IMR-90 (cell line): ENCODE data around the gene NCLN. TPM values are rescaled to one million over a fixed set of nuclear protein-coding genes. Genes with fewer than 3 reads are reported as not detected.

Experiments
- ATAC-seq: fragments of 200-7000 bp; cut with Tn5 transposase; 2 replicates; pipeline ENCODE4 v1.9.1; 2020; ENCODE audit warnings: low read depth, mild to moderate bottlenecking, moderate library complexity
- BruUV-seq: library from RNA; stranded (reverse); fragments of 400-500 nt; replicated peaks from 2 replicates; lab custom pipeline; 2021; lab: Mats Ljungman, UMichigan
- CTCF ChIA-PET: fragments of 300-600 bp; formaldehyde crosslinking; extraction: SDS; loops from one replicate; lab custom pipeline; 2021; ENCODE audit warnings: antibody characterized with exemption; lab: Yijun Ruan, JAX
- POLR2A ChIA-PET: fragments of 300-600 bp; sonication (Branson Sonifier 250); formaldehyde crosslinking; loops from one replicate; lab custom pipeline; 2022; ENCODE audit warnings: antibody characterized with exemption; ENCODE audit not compliant: unreplicated experiment; lab: Charles Lee
- DNase-seq: peaks from one replicate; pipeline ENCODE4 v3.0.0; 2013
- H2AFZ ChIP-seq: replicated peaks from 2 replicates; pipeline ENCODE3; 2013; ENCODE audit warnings: low read length, mild to moderate bottlenecking; ENCODE audit not compliant: poor library complexity
- H2AK5ac ChIP-seq: 2 replicates; pipeline ENCODE4 v1.6.1; 2013; ENCODE audit warnings: low read depth, low read length, inconsistent platforms
- H2AK9ac ChIP-seq: replicated peaks from 2 replicates; pipeline ENCODE3; 2013; ENCODE audit warnings: mild to moderate bottlenecking, low read depth, low read length, moderate library complexity; ENCODE audit not compliant: poor library complexity
- H2BK120ac ChIP-seq: 2 replicates; pipeline ENCODE4 v1.6.1; 2013; ENCODE audit warnings: low read depth, low read length, inconsistent platforms
- H2BK15ac ChIP-seq: 3 replicates; pipeline ENCODE4 v1.6.1; 2013; ENCODE audit warnings: low read depth, low read length, inconsistent platforms
- H2BK20ac ChIP-seq: 2 replicates; pipeline ENCODE4 v1.6.1; 2013; ENCODE audit warnings: low read depth, mild to moderate bottlenecking, inconsistent platforms, low read length, moderate library complexity
- H2BK5ac ChIP-seq: 2 replicates; pipeline ENCODE4 v1.6.1; 2013; ENCODE audit warnings: mild to moderate bottlenecking, low read depth, low read length, inconsistent platforms; ENCODE audit not compliant: poor library complexity, severe bottlenecking
- H3K14ac ChIP-seq: replicated peaks from 2 replicates; pipeline ENCODE4 v1.6.1; 2013; ENCODE audit warnings: low read depth, low read length, inconsistent platforms
- H3K18ac ChIP-seq: 2 replicates; pipeline ENCODE4 v1.6.1; 2013; ENCODE audit warnings: low read depth, low read length, control low read depth
- H3K23ac ChIP-seq: 2 replicates; pipeline ENCODE4 v1.6.1; 2013; ENCODE audit warnings: low read depth, low read length, inconsistent platforms
- H3K27ac ChIP-seq: 2 replicates; pipeline ENCODE4 v1.5.1; 2013; ENCODE audit warnings: mild to moderate bottlenecking, control low read depth, low read length; ENCODE audit not compliant: insufficient read depth
- H3K27me3 ChIP-seq: 2 replicates; pipeline ENCODE4 v1.6.1; 2013; ENCODE audit warnings: low read length; ENCODE audit not compliant: control insufficient read depth, insufficient read depth
- H3K36me3 ChIP-seq: 2 replicates; pipeline ENCODE4 v1.6.1; 2013; ENCODE audit warnings: low read length, mixed read lengths; ENCODE audit not compliant: control insufficient read depth, insufficient read depth
- H3K4ac ChIP-seq: 2 replicates; pipeline ENCODE4 v1.6.1; 2013; ENCODE audit warnings: low read depth, low read length, inconsistent platforms
- H3K4me1 ChIP-seq: 2 replicates; pipeline ENCODE4 v1.6.1; 2013; ENCODE audit warnings: low read length, mixed read lengths; ENCODE audit not compliant: control insufficient read depth, insufficient read depth
- H3K4me2 ChIP-seq: 2 replicates; pipeline ENCODE4 v1.6.1; 2013; ENCODE audit warnings: low read depth, mild to moderate bottlenecking, control low read depth, low read length, moderate library complexity
- H3K4me3 ChIP-seq: 2 replicates; pipeline ENCODE4 v1.5.1; 2013; ENCODE audit warnings: low read depth, mild to moderate bottlenecking, control low read depth, low read length, moderate library complexity; ENCODE audit not compliant: insufficient read depth
- H3K56ac ChIP-seq: 2 replicates; pipeline ENCODE4 v1.6.1; 2013; ENCODE audit warnings: low read length, inconsistent platforms; ENCODE audit not compliant: insufficient read depth; ENCODE audit errors: extremely low read depth
- H3K79me1 ChIP-seq, 2 experiments: 2 replicates each; pipeline ENCODE4 v1.6.1; 2013; ENCODE audit warnings: low read length in 2 of 2, inconsistent platforms in 1 of 2, low read depth in 1 of 2
- H3K9ac ChIP-seq: 2 replicates; pipeline ENCODE4 v1.6.1; 2013; ENCODE audit warnings: low read depth, low read length, control low read depth
- H3K9me1 ChIP-seq: 2 replicates; pipeline ENCODE4 v1.6.1; 2013; ENCODE audit warnings: low read length, inconsistent platforms; ENCODE audit not compliant: insufficient read depth
- H3K9me3 ChIP-seq: 2 replicates; pipeline ENCODE4 v1.6.1; 2013; ENCODE audit warnings: low read length; ENCODE audit not compliant: control insufficient read depth, insufficient read depth
- H4K20me1 ChIP-seq: 2 replicates; pipeline ENCODE4 v1.6.1; 2013; ENCODE audit warnings: low read length, inconsistent platforms; ENCODE audit not compliant: insufficient read depth
- H4K5ac ChIP-seq: 2 replicates; pipeline ENCODE4 v1.6.1; 2013; ENCODE audit warnings: mild to moderate bottlenecking, low read depth, low read length, control low read depth
- H4K8ac ChIP-seq, 2 experiments: 2 replicates each; pipeline ENCODE4 v1.6.1; 2013; ENCODE audit warnings: low read depth in 2 of 2, low read length in 2 of 2, control low read depth in 1 of 2, inconsistent platforms in 1 of 2
- H4K91ac ChIP-seq: 2 replicates; pipeline ENCODE4 v1.6.1; 2013; ENCODE audit warnings: low read depth, low read length, inconsistent platforms; ENCODE audit not compliant: insufficient read depth
- BHLHE40 ChIP-seq: fragments of 150-350 bp; IDR thresholded peaks from 2 replicates; pipeline ENCODE4 v1.6.1; 2016; ENCODE audit warnings: mild to moderate bottlenecking, low read depth, low read length
- SMC3 ChIP-seq: fragments of 150-350 bp; IDR thresholded peaks from 2 replicates; pipeline ENCODE4 v1.6.1; 2016; ENCODE audit warnings: low read depth, mild to moderate bottlenecking, antibody characterized with exemption, low read length, moderate library complexity
- WGBS, 2 experiments: methylation state at CpG; one replicate each; pipeline versions ENCODE4 v1.1.5 to v1.1.7; 2013; ENCODE audit warnings: missing lambda C conversion rate in 2 of 2; ENCODE audit not compliant: insufficient read length in 1 of 2; ENCODE audit errors: extremely low coverage in 2 of 2; 5-methylcytosine and 5-hydroxymethylcytosine counted together
- dilution Hi-C: fragments of 300-500 bp; cut with HindIII; formaldehyde crosslinking; loops from one replicate; pipeline ENCODE4 v1.14.3; 2018; ENCODE audit warnings: low sequenced_read_pairs; ENCODE audit not compliant: unreplicated experiment
- in situ Hi-C: fragments of 300-500 bp; cut with MboI; formaldehyde crosslinking; loops from 3 replicates; pipeline ENCODE4 v1.14.3; 2019; ENCODE audit warnings: low sequenced_read_pairs, inconsistent platforms, mixed read lengths
- intact Hi-C: fragments of 100-400 bp; cut with micrococcal nuclease; formaldehyde crosslinking; loops from 2 replicates; pipeline ENCODE4 v1.10.0; 2022
- polyA plus RNA-seq, 3 experiments: library from polyadenylated mRNA; depleted of rRNA; stranded (reverse); fragments of >200 nt; gene quantifications; 2 replicates each; pipeline ENCODE4 v1.2.3, GENCODE V29; 2012; ENCODE audit warnings: low replicate concordance in 1 of 3
- total RNA-seq: library from RNA; depleted of rRNA; stranded (reverse); fragments of >200 nt; gene quantifications from 2 replicates; pipeline ENCODE4 v1.2.3, GENCODE V29; 2012

NCLN gene
- total and polyA plus RNA-seq, 2 of the 4 experiments (the other 2 are of a cell fraction), result 32.8 to 90.8 TPM

DNA sequence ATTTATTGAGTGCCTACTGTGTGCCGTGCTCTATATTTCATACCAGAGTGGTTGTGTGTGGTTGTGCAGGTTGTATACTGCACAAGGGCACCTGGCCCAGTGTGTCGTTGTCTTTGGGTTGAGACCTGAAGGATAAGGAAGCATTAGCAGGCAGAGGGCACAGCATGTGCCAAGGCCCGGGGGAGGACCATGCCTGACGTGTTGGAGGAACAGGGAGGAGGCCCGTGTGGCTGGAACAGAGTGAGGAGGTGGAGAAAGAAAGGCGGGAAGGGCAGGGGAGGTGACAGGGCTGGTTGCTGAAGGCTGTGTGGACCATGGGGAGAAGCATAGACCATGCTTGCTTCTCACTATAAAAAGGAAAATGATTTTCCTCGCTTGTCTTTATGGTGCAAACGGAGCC, 65.5 kb downstream of the NCLN start:
- ATAC-seq (no peak), DNase-seq (no peak)
- Histone ChIP-seq H3K9me3 (peaks cover 10% of the 10 kb centered on the region), H2AK5ac (no peak overlapping the region), H3K4me2 (no peak overlapping the region), H3K27me3 (peaks cover 5% of the 10 kb centered on the region), H3K4me3 (no peak overlapping the region), H3K14ac (no peak overlapping the region), H3K9me1 (no peaks in the 10 kb centered on the region), H2BK5ac (no peak overlapping the region), H4K20me1 (no peaks in the 10 kb centered on the region), H3K23ac (no peak overlapping the region), H3K4me1 (no peaks in the 10 kb centered on the region), H3K27ac (no peak overlapping the region), H2BK20ac (no peak overlapping the region), H3K79me1 (no peaks in the 10 kb centered on the region), H4K5ac (no peak overlapping the region), H3K4ac (no peak overlapping the region), H2AFZ (no peak overlapping the region), H2AK9ac (no peak overlapping the region), H2BK15ac (no peak overlapping the region), H3K56ac (no peak overlapping the region), H4K8ac (no peak overlapping the region), H3K18ac (no peak overlapping the region), H3K36me3 (no peaks in the 10 kb centered on the region), H3K9ac (no peak overlapping the region), H2BK120ac (no peak overlapping the region), H4K91ac (no peak overlapping the region)
- ChIA-PET CTCF (no interaction called here), POLR2A (interaction anchor here (0.7 kb wide), 1 partner anchor 246 kb away, joined by 40 read pairs; no protein-coding TSS in a partner anchor)
- TF ChIP-seq BHLHE40, result no peak
- TF ChIP-seq SMC3, result no peak
- 35% methylated on average over 4 of the region's 8 CpGs; no CpG with 5 or more reads in 1 of the 2 experiments for WGBS, 2 experiments
- dilution Hi-C loops, result no loop called here
- intact Hi-C loops, result no loop called here
- in situ Hi-C loops, result no loop called here
- BruUV-seq, result no TSS peak
